Pericardium fibroblast (primary cell): Measurements from ENCODE around the gene SPPL2B. TPM values are rescaled to one million over a fixed set of nuclear protein-coding genes. Genes with fewer than 3 reads are reported as not detected.

Source experiments
- total RNA-seq: library from RNA; depleted of rRNA; stranded (reverse); fragments of >200 nt; gene quantifications from 2 replicates; pipeline ENCODE4 v1.2.3, GENCODE V29; 2015

SPPL2B gene, protein sequence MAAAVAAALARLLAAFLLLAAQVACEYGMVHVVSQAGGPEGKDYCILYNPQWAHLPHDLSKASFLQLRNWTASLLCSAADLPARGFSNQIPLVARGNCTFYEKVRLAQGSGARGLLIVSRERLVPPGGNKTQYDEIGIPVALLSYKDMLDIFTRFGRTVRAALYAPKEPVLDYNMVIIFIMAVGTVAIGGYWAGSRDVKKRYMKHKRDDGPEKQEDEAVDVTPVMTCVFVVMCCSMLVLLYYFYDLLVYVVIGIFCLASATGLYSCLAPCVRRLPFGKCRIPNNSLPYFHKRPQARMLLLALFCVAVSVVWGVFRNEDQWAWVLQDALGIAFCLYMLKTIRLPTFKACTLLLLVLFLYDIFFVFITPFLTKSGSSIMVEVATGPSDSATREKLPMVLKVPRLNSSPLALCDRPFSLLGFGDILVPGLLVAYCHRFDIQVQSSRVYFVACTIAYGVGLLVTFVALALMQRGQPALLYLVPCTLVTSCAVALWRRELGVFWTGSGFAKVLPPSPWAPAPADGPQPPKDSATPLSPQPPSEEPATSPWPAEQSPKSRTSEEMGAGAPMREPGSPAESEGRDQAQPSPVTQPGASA
- 39.2 and 39.3 TPM in 2 replicates for total RNA-seq

GRCh38 chr19:2328401-2329148 lies at the start of gene SPPL2B, which contains the start of gene LSM7:
SPPL2B (plus strand) TSS chr19:2328684; CDS start chr19:2328710, 26 bp downstream.
LSM7 (minus strand) TSS chr19:2328586; CDS start chr19:2328566, 20 bp downstream.

GRCh38 chr19:2282062-2282861 lies 46.2 kb upstream of the SPPL2B start, which contains the start of gene PEAK3:
PEAK3 (minus strand) TSS chr19:2282175; CDS start chr19:2280931, 1,244 bp downstream.

GRCh38 chr19:2308114-2308556 lies 20.3 kb upstream of the SPPL2B start, which contains the start of gene LINGO3:
LINGO3 (minus strand) TSS chr19:2308154; CDS start chr19:2291776, 16,378 bp downstream.

GRCh38 chr19:2359992-2360685 lies 31.7 kb downstream of the SPPL2B start, which contains the start of gene TMPRSS9:
TMPRSS9 (plus strand) TSS chr19:2360265; CDS start chr19:2389786, 29,521 bp downstream.

Other genes with a start within 250 kb of the SPPL2B start
- gene MOB3A, start 232.4 kb upstream of the SPPL2B start, total RNA-seq: 26.6 and 36.9 TPM in 2 replicates
- 0.82 and 1.3 TPM in 2 replicates for gene IZUMO4, start 231.8 kb upstream of the SPPL2B start, total RNA-seq
- 88.9 and 107 TPM in 2 replicates for gene AP3D1, start 177.1 kb upstream of the SPPL2B start, total RNA-seq
- gene DOT1L, start 164.8 kb upstream of the SPPL2B start, total RNA-seq: 10.1 and 13.9 TPM in 2 replicates
- gene PLEKHJ1, start 92.4 kb upstream of the SPPL2B start, total RNA-seq: 58.4 and 81.5 TPM in 2 replicates
- gene SF3A2, start 91.9 kb upstream of the SPPL2B start, total RNA-seq: 34.6 and 36.6 TPM in 2 replicates
- gene AMH, start 79.4 kb upstream of the SPPL2B start, total RNA-seq: 1.8 and 3.7 TPM in 2 replicates
- gene JSRP1, start 72.3 kb upstream of the SPPL2B start, total RNA-seq: 1.5 TPM in 1 of 2 replicates, not detected in the other
- gene PEAK3, start 46.5 kb upstream of the SPPL2B start, total RNA-seq: 0.09 TPM in 1 of 2 replicates, not detected in the other
- not detected in 2 replicates for gene LINGO3, start 20.5 kb upstream of the SPPL2B start, total RNA-seq
- 203 and 211 TPM in 2 replicates for gene LSM7, start 98 bp upstream of the SPPL2B start, total RNA-seq
- not detected in 2 replicates for gene TMPRSS9, start 31.6 kb downstream of the SPPL2B start, total RNA-seq
- 56.1 and 65.8 TPM in 2 replicates for gene TIMM13, start 98.9 kb downstream of the SPPL2B start, total RNA-seq
- gene LMNB2, start 128.3 kb downstream of the SPPL2B start, total RNA-seq: 43.3 and 45.3 TPM in 2 replicates
- gene GADD45B, start 147.4 kb downstream of the SPPL2B start, total RNA-seq: 58.5 and 176 TPM in 2 replicates